DOHH2 (cell line): ENCODE results near the gene MLH3.

Experiments
- H3F3A ChIP-seq: fragments of 200-600 bp; sonication (generic), shearing (Covaris generic); 2 replicates; pipeline ENCODE4 v1.6.0; 2016; ENCODE audit warnings: antibody characterized with exemption, mild to moderate bottlenecking; ENCODE audit not compliant: control insufficient read depth, insufficient read depth
- H3K27ac ChIP-seq: fragments of 200-600 bp; sonication (generic); 2 replicates; pipeline ENCODE4 v1.5.1; 2014; ENCODE audit warnings: low read depth, mild to moderate bottlenecking, low read length, moderate library complexity
- H3K27me3 ChIP-seq: fragments of 200-600 bp; sonication (generic); 2 replicates; pipeline ENCODE4 v1.6.1; 2014; ENCODE audit warnings: mild to moderate bottlenecking, low read length, mixed read lengths; ENCODE audit not compliant: control insufficient read depth
- H3K36me3 ChIP-seq: fragments of 200-600 bp; sonication (generic); 2 replicates; pipeline ENCODE4 v1.6.1; 2014; ENCODE audit warnings: mild to moderate bottlenecking, low read length, moderate library complexity, mixed read lengths; ENCODE audit not compliant: control insufficient read depth
- H3K4me1 ChIP-seq: fragments of 200-600 bp; sonication (generic); 2 replicates; pipeline ENCODE4 v1.6.1; 2014; ENCODE audit warnings: mild to moderate bottlenecking, low read length, mixed read lengths; ENCODE audit not compliant: control insufficient read depth
- H3K4me2 ChIP-seq: fragments of 200-600 bp; sonication (generic); 2 replicates; pipeline ENCODE4 v1.6.0; 2014; ENCODE audit warnings: mild to moderate bottlenecking, low read length, moderate library complexity
- H3K4me3 ChIP-seq: fragments of 200-600 bp; sonication (generic); 2 replicates; pipeline ENCODE4 v1.5.1; 2014; ENCODE audit warnings: mild to moderate bottlenecking, low read length, mixed read lengths
- H3K79me2 ChIP-seq: fragments of 200-600 bp; sonication (generic); 2 replicates; pipeline ENCODE4 v1.6.1; 2014; ENCODE audit warnings: mild to moderate bottlenecking, low read length, mixed read lengths; ENCODE audit not compliant: control insufficient read depth
- H3K9me2 ChIP-seq: fragments of 200-600 bp; sonication (generic); replicated peaks from 2 replicates; pipeline ENCODE4 v1.6.1; 2014; ENCODE audit warnings: mild to moderate bottlenecking, low read length, mixed read lengths; ENCODE audit not compliant: control insufficient read depth
- H3K9me3 ChIP-seq: fragments of 200-600 bp; sonication (generic); 2 replicates; pipeline ENCODE4 v1.6.1; 2014; ENCODE audit warnings: antibody characterized with exemption, low read length, mixed read lengths; ENCODE audit not compliant: control insufficient read depth, insufficient read depth
- H4K20me1 ChIP-seq: fragments of 200-600 bp; sonication (generic); 2 replicates; pipeline ENCODE4 v1.6.0; 2014; ENCODE audit warnings: low read depth, mild to moderate bottlenecking, antibody characterized with exemption, low read length, moderate library complexity; ENCODE audit not compliant: control insufficient read depth, insufficient read depth
- EZH2phosphoT487 ChIP-seq: fragments of 200-600 bp; sonication (generic); IDR thresholded peaks from 2 replicates; pipeline ENCODE4 v1.6.1; 2017; ENCODE audit warnings: borderline replicate concordance, mild to moderate bottlenecking, antibody characterized with exemption, low read length, moderate library complexity, mixed read lengths
- TF ChIP-seq, protein P1 (sequence below): fragments of 200-600 bp; sonication (generic); IDR thresholded peaks from one replicate; pipeline ENCODE4 v1.5.1; 2014; ENCODE audit warnings: antibody characterized with exemption, mild to moderate bottlenecking, low read depth, low read length; ENCODE audit not compliant: poor library complexity, severe bottlenecking

Gene MLH3

DNA sequence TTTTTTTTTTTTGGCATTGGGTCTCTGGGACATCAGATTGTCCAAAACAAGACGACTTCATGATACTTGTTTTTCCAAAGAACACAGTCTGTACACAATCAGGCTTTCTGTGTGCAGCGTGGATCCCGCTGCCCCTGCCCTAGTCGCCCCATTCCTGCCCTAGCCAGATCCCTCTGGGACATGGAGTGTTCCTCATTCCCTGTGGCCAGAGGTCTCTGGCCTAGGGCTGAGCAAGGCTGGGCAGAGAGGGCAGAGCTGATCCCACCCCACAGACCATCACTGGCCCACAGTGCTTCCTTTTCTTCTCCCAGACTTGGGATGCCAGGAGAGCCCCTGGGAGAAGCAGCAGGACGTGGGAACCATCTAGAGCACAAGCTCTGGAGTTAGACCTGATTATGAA is 69.4 kb downstream of the MLH3 start:
- no peaks in the 10 kb centered on the region for H3F3A ChIP-seq
- H3K9me3 ChIP-seq, result no peaks in the 10 kb centered on the region
- H3K4me2 ChIP-seq, result no peak overlapping the region
- H3K9me2 ChIP-seq, result no peaks in the 10 kb centered on the region
- TF ChIP-seq EZH2phosphoT487, result no peak
- H3K27me3 ChIP-seq, result no peaks in the 10 kb centered on the region
- no peaks in the 10 kb centered on the region for H3K36me3 ChIP-seq
- no peaks in the 10 kb centered on the region for H3K79me2 ChIP-seq
- H3K27ac ChIP-seq, result no peak overlapping the region
- no peak overlapping the region for H3K4me3 ChIP-seq
- no peaks in the 10 kb centered on the region for H4K20me1 ChIP-seq
- no peaks in the 10 kb centered on the region; the same call in 1 of the 2 replicates for H3K4me1 ChIP-seq

DNA sequence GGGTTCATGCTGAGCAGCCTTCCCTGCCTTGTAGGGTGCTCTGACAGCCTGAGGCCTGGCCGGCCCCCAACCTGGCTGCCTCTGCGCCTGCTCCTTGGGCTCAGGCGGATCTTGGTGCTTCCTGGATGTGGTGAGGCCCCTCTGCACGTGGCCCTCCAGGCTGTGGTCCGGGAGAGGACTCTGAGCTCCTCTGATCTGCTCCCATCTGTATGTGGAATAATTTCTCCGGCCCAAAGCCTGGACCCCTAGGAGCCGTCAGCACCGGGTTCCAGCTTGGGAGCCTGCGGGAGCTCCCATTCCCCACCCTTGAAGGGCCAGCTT is 69.8 kb downstream of the MLH3 start:
- no peak overlapping the region for H3K4me2 ChIP-seq
- no peaks in the 10 kb centered on the region for H3F3A ChIP-seq
- no peaks in the 10 kb centered on the region for H3K9me3 ChIP-seq
- H3K27me3 ChIP-seq, result no peaks in the 10 kb centered on the region
- no peaks in the 10 kb centered on the region for H3K9me2 ChIP-seq
- H3K4me3 ChIP-seq, result no peak overlapping the region
- H4K20me1 ChIP-seq, result no peaks in the 10 kb centered on the region
- H3K36me3 ChIP-seq, result no peaks in the 10 kb centered on the region
- H3K27ac ChIP-seq, result no peak overlapping the region
- no peaks in the 10 kb centered on the region; the same call in 1 of the 2 replicates for H3K4me1 ChIP-seq
- no peaks in the 10 kb centered on the region for H3K79me2 ChIP-seq
- no peak for TF ChIP-seq EZH2phosphoT487
- TF ChIP-seq, protein P1, sequence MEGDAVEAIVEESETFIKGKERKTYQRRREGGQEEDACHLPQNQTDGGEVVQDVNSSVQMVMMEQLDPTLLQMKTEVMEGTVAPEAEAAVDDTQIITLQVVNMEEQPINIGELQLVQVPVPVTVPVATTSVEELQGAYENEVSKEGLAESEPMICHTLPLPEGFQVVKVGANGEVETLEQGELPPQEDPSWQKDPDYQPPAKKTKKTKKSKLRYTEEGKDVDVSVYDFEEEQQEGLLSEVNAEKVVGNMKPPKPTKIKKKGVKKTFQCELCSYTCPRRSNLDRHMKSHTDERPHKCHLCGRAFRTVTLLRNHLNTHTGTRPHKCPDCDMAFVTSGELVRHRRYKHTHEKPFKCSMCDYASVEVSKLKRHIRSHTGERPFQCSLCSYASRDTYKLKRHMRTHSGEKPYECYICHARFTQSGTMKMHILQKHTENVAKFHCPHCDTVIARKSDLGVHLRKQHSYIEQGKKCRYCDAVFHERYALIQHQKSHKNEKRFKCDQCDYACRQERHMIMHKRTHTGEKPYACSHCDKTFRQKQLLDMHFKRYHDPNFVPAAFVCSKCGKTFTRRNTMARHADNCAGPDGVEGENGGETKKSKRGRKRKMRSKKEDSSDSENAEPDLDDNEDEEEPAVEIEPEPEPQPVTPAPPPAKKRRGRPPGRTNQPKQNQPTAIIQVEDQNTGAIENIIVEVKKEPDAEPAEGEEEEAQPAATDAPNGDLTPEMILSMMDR, result no peak

DNA sequence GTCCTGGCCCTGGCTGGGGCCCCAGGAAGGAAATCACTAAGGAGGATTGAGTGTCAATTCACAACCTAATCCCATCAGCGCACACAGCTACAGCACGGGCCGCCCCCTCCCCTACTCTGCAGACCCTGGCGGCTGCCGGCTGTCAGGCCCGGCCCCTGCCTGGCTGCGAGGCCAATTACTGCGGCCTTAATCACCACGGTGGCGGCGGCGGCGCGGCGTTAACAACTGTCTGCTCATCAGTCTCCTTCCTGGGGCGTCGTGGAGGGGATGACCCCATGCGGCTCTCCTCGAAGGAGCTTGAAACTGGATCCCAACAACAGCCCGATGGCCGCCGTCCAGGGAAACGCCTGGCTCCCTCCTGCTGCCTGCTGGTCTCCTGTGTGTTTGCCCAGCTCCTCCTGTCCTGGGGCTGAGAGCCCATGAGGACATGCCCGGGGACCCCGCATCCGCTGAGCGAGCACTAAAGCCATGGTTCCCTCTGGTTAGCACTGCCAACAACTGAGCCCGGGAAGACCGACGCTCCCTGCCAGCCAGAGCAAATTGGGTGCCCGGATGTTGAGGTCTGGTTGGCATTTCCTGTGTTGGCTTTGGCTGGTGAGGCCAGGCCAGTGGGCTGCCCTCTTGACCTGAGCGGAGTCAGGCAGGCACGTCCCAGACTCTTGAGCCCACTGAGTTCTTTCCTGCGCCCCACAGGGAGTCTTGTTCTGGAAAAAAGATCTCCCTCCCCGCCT is 70.4 kb downstream of the MLH3 start:
- Histone ChIP-seq H4K20me1 (no peaks in the 10 kb centered on the region), H3F3A (no peaks in the 10 kb centered on the region), H3K4me3 (no peak overlapping the region), H3K27me3 (no peaks in the 10 kb centered on the region), H3K79me2 (no peaks in the 10 kb centered on the region), H3K9me2 (no peaks in the 10 kb centered on the region), H3K36me3 (no peaks in the 10 kb centered on the region), H3K9me3 (no peaks in the 10 kb centered on the region), H3K27ac (no peak overlapping the region), H3K4me1 (no peaks in the 10 kb centered on the region; the same call in 1 of the 2 replicates), H3K4me2 (no peak overlapping the region)
- TF ChIP-seq, protein P1, result no peak
- TF ChIP-seq EZH2phosphoT487, result no peak

DNA sequence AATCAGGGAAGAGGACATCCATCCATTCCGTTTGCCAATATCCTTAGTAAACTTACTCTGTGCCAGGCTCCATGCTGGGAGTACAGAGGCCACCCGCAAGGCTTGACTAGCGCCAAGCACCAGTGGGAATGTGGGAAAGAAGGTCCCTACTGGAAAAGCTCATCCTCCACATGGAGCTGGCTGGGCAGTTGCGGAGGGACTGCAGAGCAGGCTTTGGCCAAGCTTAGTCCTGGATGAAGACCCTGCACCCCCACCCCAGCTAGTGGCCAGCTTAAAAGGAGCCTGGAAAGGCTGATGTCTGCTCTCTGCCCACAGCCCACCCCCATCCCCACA is 70.9 kb downstream of the MLH3 start:
- TF ChIP-seq, protein P1, result no peak
- TF ChIP-seq EZH2phosphoT487, result no peak
- H3K79me2 ChIP-seq, result no peaks in the 10 kb centered on the region
- H3K9me2 ChIP-seq, result no peaks in the 10 kb centered on the region
- H3K4me2 ChIP-seq, result no peak overlapping the region
- H3K4me3 ChIP-seq, result no peak overlapping the region
- no peak overlapping the region for H3K27ac ChIP-seq
- H4K20me1 ChIP-seq, result no peaks in the 10 kb centered on the region
- H3K27me3 ChIP-seq, result no peaks in the 10 kb centered on the region
- H3K36me3 ChIP-seq, result no peaks in the 10 kb centered on the region
- no peaks in the 10 kb centered on the region; the same call in 1 of the 2 replicates for H3K4me1 ChIP-seq
- no peaks in the 10 kb centered on the region for H3K9me3 ChIP-seq
- H3F3A ChIP-seq, result no peaks in the 10 kb centered on the region
